Neural cell (in vitro differentiated cells): ENCODE data around the gene PMM2. TPM values are rescaled to one million over a fixed set of nuclear protein-coding genes. Genes with fewer than 3 reads are reported as not detected.

Experiments
- H2AFZ ChIP-seq: fragments of 200-600, 300-800 bp; sonication (generic), shearing (Covaris generic); 2 replicates; pipeline ENCODE4 v1.6.0; 2014; ENCODE audit warnings: low read depth, mild to moderate bottlenecking, antibody characterized with exemption, low read length, moderate library complexity
- H3F3A ChIP-seq: fragments of 200-600 bp; shearing (Covaris generic); 2 replicates; pipeline ENCODE4 v1.6.1; 2016; ENCODE audit warnings: mild to moderate bottlenecking, moderate library complexity, mixed read lengths, antibody characterized with exemption, low read length; ENCODE audit not compliant: insufficient read depth, poor library complexity, severe bottlenecking
- H3K27ac ChIP-seq: fragments of 200-600, 300-800 bp; sonication (generic), shearing (Covaris generic); 2 replicates; pipeline ENCODE4 v1.5.1; 2014; ENCODE audit warnings: mild to moderate bottlenecking, low read length, moderate library complexity
- H3K27me3 ChIP-seq: fragments of 300-800, 200-600 bp; sonication (generic), shearing (Covaris generic); 2 replicates; pipeline ENCODE4 v1.6.0; 2014; ENCODE audit warnings: mild to moderate bottlenecking, low read depth, low read length, moderate library complexity; ENCODE audit not compliant: insufficient read depth
- H3K36me3 ChIP-seq: fragments of 300-800, 200-600 bp; sonication (generic), shearing (Covaris generic); 2 replicates; pipeline ENCODE4 v1.5.1; 2014; ENCODE audit warnings: mild to moderate bottlenecking, antibody characterized with exemption, low read length, moderate library complexity; ENCODE audit not compliant: insufficient read depth
- H3K4me2 ChIP-seq: fragments of 300-800, 200-600 bp; sonication (generic), shearing (Covaris generic); 2 replicates; pipeline ENCODE4 v1.6.0; 2014; ENCODE audit warnings: mild to moderate bottlenecking, low read length
- H3K4me3 ChIP-seq: fragments of 300-800, 200-600 bp; sonication (generic), shearing (Covaris generic); 2 replicates; pipeline ENCODE4 v1.5.1; 2014; ENCODE audit warnings: mild to moderate bottlenecking, low read length, moderate library complexity
- H3K79me2 ChIP-seq: fragments of 200-600 bp; shearing (Covaris generic); replicated peaks from 2 replicates; pipeline ENCODE4 v1.6.0; 2014; ENCODE audit warnings: mild to moderate bottlenecking, low read length, moderate library complexity; ENCODE audit not compliant: insufficient read depth
- H3K9ac ChIP-seq: fragments of 300-800, 200-600 bp; sonication (generic), shearing (Covaris generic); 2 replicates; pipeline ENCODE4 v1.6.1; 2016; ENCODE audit warnings: mild to moderate bottlenecking, low read length, mixed read lengths
- H3K9me2 ChIP-seq: fragments of 200-600 bp; shearing (Covaris generic); 2 replicates; pipeline ENCODE4 v1.6.1; 2016; ENCODE audit warnings: mild to moderate bottlenecking, low read length, mixed read lengths; ENCODE audit not compliant: insufficient read depth
- H3K9me3 ChIP-seq: fragments of 200-600, 300-800 bp; sonication (generic), shearing (Covaris generic); 2 replicates; pipeline ENCODE4 v1.6.1; 2016; ENCODE audit warnings: mild to moderate bottlenecking, mixed run types, low read length, moderate library complexity, mixed read lengths
- H4K20me1 ChIP-seq: fragments of 200-600 bp; shearing (Covaris generic); 2 replicates; pipeline ENCODE4 v1.6.1; 2016; ENCODE audit warnings: mild to moderate bottlenecking, mixed run types; ENCODE audit not compliant: insufficient read depth
- CTCF ChIP-seq: fragments of 450-650 bp; IDR thresholded peaks from 2 replicates; pipeline ENCODE4 v1.5.1; 2014; ENCODE audit warnings: antibody characterized with exemption, mild to moderate bottlenecking, moderate library complexity; ENCODE audit not compliant: poor library complexity, severe bottlenecking
- EP300 ChIP-seq: fragments of 450-650 bp; conservative IDR thresholded peaks from 2 replicates; pipeline ENCODE4 v1.6.1; 2014; ENCODE audit warnings: antibody characterized with exemption, mild to moderate bottlenecking, moderate library complexity; ENCODE audit not compliant: poor library complexity, severe bottlenecking
- EZH2 ChIP-seq: fragments of 200-600, 300-800 bp; shearing (Covaris generic), sonication (generic); IDR thresholded peaks from 2 replicates; pipeline ENCODE4 v1.6.1; 2014; ENCODE audit warnings: antibody characterized with exemption, low read length, borderline replicate concordance, mild to moderate bottlenecking; ENCODE audit not compliant: insufficient read depth, poor library complexity, severe bottlenecking
- MXI1 ChIP-seq: fragments of 450-650 bp; conservative IDR thresholded peaks from 2 replicates; pipeline ENCODE4 v1.6.1; 2014; ENCODE audit warnings: antibody characterized with exemption, mild to moderate bottlenecking; ENCODE audit not compliant: poor library complexity, severe bottlenecking
- POLR2AphosphoS5 ChIP-seq: IDR thresholded peaks from 2 replicates; pipeline ENCODE4 v1.6.1; 2012
- RAD21 ChIP-seq: fragments of 450-650 bp; conservative IDR thresholded peaks from 2 replicates; pipeline ENCODE4 v1.6.1; 2014; ENCODE audit warnings: antibody characterized with exemption, mild to moderate bottlenecking, moderate library complexity
- REST ChIP-seq: IDR thresholded peaks from 2 replicates; pipeline ENCODE4 v1.6.1; 2012; ENCODE audit warnings: borderline replicate concordance
- SMC3 ChIP-seq: fragments of 450-650 bp; conservative IDR thresholded peaks from 2 replicates; pipeline ENCODE4 v1.6.1; 2014; ENCODE audit warnings: antibody characterized with exemption, mild to moderate bottlenecking, moderate library complexity; ENCODE audit not compliant: poor library complexity
- TAF1 ChIP-seq: IDR thresholded peaks from 2 replicates; pipeline ENCODE4 v1.6.1; 2012; ENCODE audit warnings: low read depth
- polyA plus RNA-seq: library from polyadenylated mRNA; depleted of rRNA; stranded (reverse); fragments of >200 nt; gene quantifications from 2 replicates; pipeline ENCODE4 v1.2.3, GENCODE V29; 2014

PMM2 gene
- polyA plus RNA-seq, 1 donor from 2014 or later, result 20.2 TPM

- Histone ChIP-seq H3K9ac (no peak overlapping the region), H3F3A (no peaks in the 10 kb centered on the region), H2AFZ (no peak overlapping the region), H3K27ac (no peak overlapping the region), H3K79me2 (no peaks in the 10 kb centered on the region), H3K9me3 (no peaks in the 10 kb centered on the region), H3K4me2 (no peak overlapping the region), H3K36me3 (no peaks in the 10 kb centered on the region), H3K4me3 (no peak overlapping the region), H3K9me2 (no peaks in the 10 kb centered on the region), H3K27me3 (no peaks in the 10 kb centered on the region), H4K20me1 (no peaks in the 10 kb centered on the region)
- no peak for TF ChIP-seq REST
- no peak for TF ChIP-seq POLR2AphosphoS5
- no peak for TF ChIP-seq EP300
- TF ChIP-seq SMC3, result no peak
Measured at GRCh38 chr16:8758022-8758421, 39.6 kb upstream of the PMM2 start.

- Histone ChIP-seq H2AFZ (no peak overlapping the region), H3F3A (no peaks in the 10 kb centered on the region), H3K79me2 (no peaks in the 10 kb centered on the region), H3K4me3 (no peak overlapping the region), H3K27me3 (no peaks in the 10 kb centered on the region), H4K20me1 (no peaks in the 10 kb centered on the region), H3K9me3 (no peaks in the 10 kb centered on the region), H3K9ac (no peak overlapping the region), H3K4me2 (no peak overlapping the region), H3K36me3 (no peaks in the 10 kb centered on the region), H3K27ac (no peak overlapping the region), H3K9me2 (no peaks in the 10 kb centered on the region)
- TF ChIP-seq SMC3 (no peak), REST (no peak), EP300 (no peak), MXI1 (no peak), TAF1 (no peak), POLR2AphosphoS5 (no peak), CTCF (no peak), EZH2 (no peak), RAD21 (no peak)
Measured at GRCh38 chr16:8760021-8760420, 37.6 kb upstream of the PMM2 start.
